NT2/D1 (cell line): Measurements from ENCODE around the gene MSRB3.

Experiments used
- SUZ12 ChIP-seq: IDR thresholded peaks from 2 replicates; pipeline ENCODE4 v1.6.1; 2011; ENCODE audit not compliant: insufficient read length, insufficient read depth; ENCODE audit errors: extremely low read depth
- YY1 ChIP-seq: IDR thresholded peaks from 2 replicates; pipeline ENCODE4 v1.6.1; 2011; ENCODE audit not compliant: insufficient read length, insufficient read depth

DNA sequence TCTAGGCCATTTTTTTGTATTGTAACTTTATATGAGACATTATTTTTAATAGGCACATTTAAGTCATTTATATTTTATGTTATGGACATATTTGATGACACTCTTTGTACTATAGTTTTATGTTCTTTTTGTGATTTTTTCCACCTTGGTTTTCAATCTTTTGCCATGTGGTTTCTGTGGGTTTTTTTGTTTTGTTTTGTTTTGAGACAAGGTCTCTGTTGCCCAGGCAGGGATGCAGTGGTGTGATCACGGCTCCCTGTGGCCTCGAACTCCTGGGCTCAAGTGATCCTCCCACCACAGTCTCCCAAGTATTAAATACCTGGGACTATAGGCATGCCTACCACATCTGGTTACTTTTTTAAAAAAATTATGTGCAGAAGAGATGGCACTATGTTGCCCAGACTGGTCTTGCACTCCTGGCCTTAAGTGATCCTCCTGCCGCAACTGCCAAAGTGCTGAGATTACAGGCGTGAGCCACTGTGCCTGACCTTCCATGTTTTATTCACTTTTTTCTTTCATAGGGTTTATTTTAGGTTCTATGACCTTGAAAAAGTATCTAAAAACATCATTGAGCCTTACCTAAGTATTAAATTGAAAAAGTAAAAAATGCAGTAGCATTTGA is 16.3 kb downstream of the MSRB3 start:
- TF ChIP-seq YY1 (no peak), SUZ12 (no peak)
